DMS 273 treated with DMSO at 0.1 percent for 48 hours (cell line): Measurements from ENCODE around the gene STEAP1B.
"Not testable (repeated sequence)": the region's sequence is repeated elsewhere in the genome, so short reads cannot be mapped to it uniquely, and the experiment has no call there.

Experiments
- DNase-seq: peaks from one replicate; lab custom pipeline; 2025; lab: John Stamatoyannopoulos, UW

STEAP1B gene

GRCh38 chr7:22454446-22454845 is 45.5 kb downstream of the STEAP1B start:
- DNase-seq = no peak

- DNase-seq = no peak
Measured at GRCh38 chr7:22452960-22453558, 46.9 kb downstream of the STEAP1B start.

GRCh38 chr7:22452142-22452959 is 47.6 kb downstream of the STEAP1B start:
- DNase-seq = no peak

GRCh38 chr7:22450013-22450412 is 50.0 kb downstream of the STEAP1B start:
- not testable (repeated sequence) for DNase-seq

GRCh38 chr7:22447762-22448161 is 52.2 kb downstream of the STEAP1B start:
- DNase-seq = no peak

GRCh38 chr7:22447008-22447407 is 53.0 kb downstream of the STEAP1B start:
- DNase-seq = no peak

GRCh38 chr7:22445853-22446252 is 54.1 kb downstream of the STEAP1B start:
- no peak for DNase-seq

- DNase-seq = no peak
Measured at GRCh38 chr7:22445140-22445743, 54.7 kb downstream of the STEAP1B start.

- DNase-seq = no peak
Measured at GRCh38 chr7:22444181-22444971, 55.6 kb downstream of the STEAP1B start.

- no peak for DNase-seq
Measured at GRCh38 chr7:22443370-22444180, 56.4 kb downstream of the STEAP1B start.

GRCh38 chr7:22442882-22443369 is 57.1 kb downstream of the STEAP1B start:
- no peak for DNase-seq

- DNase-seq = no peak
Measured at GRCh38 chr7:22442187-22442881, 57.7 kb downstream of the STEAP1B start.

GRCh38 chr7:22441157-22441556 is 58.8 kb downstream of the STEAP1B start:
- no peak for DNase-seq

GRCh38 chr7:22438994-22439393 is 61.0 kb downstream of the STEAP1B start:
- no peak for DNase-seq

GRCh38 chr7:22436552-22436951 is 63.4 kb downstream of the STEAP1B start:
- not testable (repeated sequence) for DNase-seq

GRCh38 chr7:22435720-22436119 is 64.3 kb downstream of the STEAP1B start:
- DNase-seq = no peak

GRCh38 chr7:22435105-22435504 is 64.9 kb downstream of the STEAP1B start:
- DNase-seq = no peak

GRCh38 chr7:22433710-22434460 is 66.1 kb downstream of the STEAP1B start:
- no peak for DNase-seq

- DNase-seq = not testable (repeated sequence)
Measured at GRCh38 chr7:22433165-22433700, 66.8 kb downstream of the STEAP1B start.
